Measurements from ENCODE around the gene ZNF605. TPM values are rescaled to one million over a fixed set of nuclear protein-coding genes. Genes with fewer than 3 reads are reported as not detected.
"Not testable (repeated sequence)": the region's sequence is repeated elsewhere in the genome, so short reads cannot be mapped to it uniquely, and the experiment has no call there.

Gene ZNF605
- total RNA-seq, 4 donors from 2014 or later: 4.5 to 21.3 (median 10.3) TPM

DNA sequence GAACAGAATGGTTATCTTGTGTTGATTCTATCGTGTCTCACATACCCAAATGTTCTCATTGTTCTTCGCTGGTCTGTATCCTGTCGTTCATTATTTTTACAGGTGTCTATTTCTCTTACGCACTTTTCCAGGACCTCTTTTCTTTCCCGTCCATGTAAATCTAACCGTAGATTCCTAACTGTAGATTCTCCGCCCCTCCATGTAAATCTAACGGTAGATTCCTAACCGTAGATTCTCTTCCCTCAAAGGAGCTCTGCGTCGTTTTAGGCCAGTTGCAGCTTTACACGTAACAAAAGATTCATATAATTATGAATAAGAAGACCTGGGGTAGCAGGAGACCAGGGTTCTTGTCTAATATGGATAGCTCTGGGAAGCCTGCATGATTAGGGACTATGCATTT, 9.7 kb upstream of the ZNF605 start:
- TF ChIP-seq, protein P1, sequence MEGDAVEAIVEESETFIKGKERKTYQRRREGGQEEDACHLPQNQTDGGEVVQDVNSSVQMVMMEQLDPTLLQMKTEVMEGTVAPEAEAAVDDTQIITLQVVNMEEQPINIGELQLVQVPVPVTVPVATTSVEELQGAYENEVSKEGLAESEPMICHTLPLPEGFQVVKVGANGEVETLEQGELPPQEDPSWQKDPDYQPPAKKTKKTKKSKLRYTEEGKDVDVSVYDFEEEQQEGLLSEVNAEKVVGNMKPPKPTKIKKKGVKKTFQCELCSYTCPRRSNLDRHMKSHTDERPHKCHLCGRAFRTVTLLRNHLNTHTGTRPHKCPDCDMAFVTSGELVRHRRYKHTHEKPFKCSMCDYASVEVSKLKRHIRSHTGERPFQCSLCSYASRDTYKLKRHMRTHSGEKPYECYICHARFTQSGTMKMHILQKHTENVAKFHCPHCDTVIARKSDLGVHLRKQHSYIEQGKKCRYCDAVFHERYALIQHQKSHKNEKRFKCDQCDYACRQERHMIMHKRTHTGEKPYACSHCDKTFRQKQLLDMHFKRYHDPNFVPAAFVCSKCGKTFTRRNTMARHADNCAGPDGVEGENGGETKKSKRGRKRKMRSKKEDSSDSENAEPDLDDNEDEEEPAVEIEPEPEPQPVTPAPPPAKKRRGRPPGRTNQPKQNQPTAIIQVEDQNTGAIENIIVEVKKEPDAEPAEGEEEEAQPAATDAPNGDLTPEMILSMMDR (IDR thresholded peaks at IDR 0.05): no peak
- TF ChIP-seq POLR2AphosphoS5 (IDR thresholded peaks at IDR 0.05) (no peak), EP300 (IDR thresholded peaks at IDR 0.05; ENCODE audit: low read depth) (no peak), POLR2A (IDR thresholded peaks at IDR 0.05) (no peak)
- in situ Hi-C loops (cut with MboI; ENCODE audit: low pct_ligation_motif_present in 1 of 4, low pct_unique_long_range_greater_than_20kb in 1 of 4, low sequenced_read_pairs in 3 of 4): no loop called here
- no peak for DNase-seq
- Histone ChIP-seq H3K9me3 (peaks cover 14 to 33% of the 10 kb centered on the region in 2 donors), H3K27ac (no peak overlapping the region), H3K36me3 (peaks cover 0 to 9% (median 3%) of the 10 kb centered on the region in 4 donors), H3K27me3 (no peaks in the 10 kb centered on the region), H3K4me1 (no peaks in the 10 kb centered on the region), H3K4me3 (no peak overlapping the region)
- 78 to 94% methylated on average over 11 to 12 of the region's 12 CpGs for WGBS, 2 donors (ENCODE audit: low coverage in 1 of 2)
- intact Hi-C loops (cut with DNase I; ENCODE audit: low total_unique reads): no loop called here

DNA sequence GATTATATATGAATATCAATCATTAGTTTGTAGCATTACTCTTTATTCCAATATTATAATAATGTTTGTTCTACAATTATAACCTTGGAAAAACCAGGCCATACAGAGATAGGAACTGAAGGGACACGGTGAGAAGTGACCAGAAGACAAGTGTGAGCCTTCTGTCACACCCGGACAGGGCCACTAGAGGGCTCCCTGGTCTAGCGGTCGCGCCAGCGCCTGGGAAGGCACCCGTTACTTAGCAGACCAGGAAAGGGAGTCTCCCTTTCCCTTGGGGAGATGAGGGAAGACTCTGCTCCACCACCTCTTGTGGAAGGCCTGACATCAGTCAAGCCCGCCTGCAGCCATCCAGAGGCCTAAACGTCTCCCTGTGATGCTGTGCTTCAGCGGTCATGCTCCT, 7.8 kb upstream of the ZNF605 start:
- H3K9me3 ChIP-seq: peaks cover 0 to 22% of the 10 kb centered on the region in 2 donors
- in situ Hi-C loops (cut with MboI; ENCODE audit: low pct_ligation_motif_present in 1 of 4, low pct_unique_long_range_greater_than_20kb in 1 of 4, low sequenced_read_pairs in 3 of 4); H3K36me3 ChIP-seq; intact Hi-C loops (cut with DNase I; ENCODE audit: low total_unique reads); H3K4me1 ChIP-seq; H3K27me3 ChIP-seq; H3K27ac ChIP-seq; H3K4me3 ChIP-seq; DNase-seq: not testable (repeated sequence)
- 77 to 89% methylated on average over 7 to 10 of the region's 10 CpGs for WGBS, 2 donors (ENCODE audit: low coverage in 1 of 2)
- TF ChIP-seq, protein P1 (IDR thresholded peaks at IDR 0.05): peak in 1 of 5 experiments; percentile 22

DNA sequence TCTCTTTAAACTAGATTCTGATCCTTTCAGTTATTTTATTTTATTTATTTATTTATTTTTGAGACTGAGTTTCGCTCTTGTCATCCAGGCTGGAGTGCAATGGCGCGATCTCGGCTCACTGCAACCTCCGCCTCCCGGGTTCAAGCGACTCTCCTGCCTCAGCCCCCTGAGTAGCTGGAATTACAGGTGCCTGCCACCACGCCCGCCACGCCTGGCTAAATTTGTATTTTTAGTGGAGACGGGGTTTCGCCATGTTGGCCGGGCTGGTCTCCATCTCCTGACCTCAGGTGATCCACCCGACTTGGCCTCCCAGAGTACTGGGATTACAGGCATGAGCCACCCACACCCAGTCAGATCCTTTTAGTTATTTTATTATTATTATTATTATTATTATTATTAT, 5.7 kb upstream of the ZNF605 start:
- H3K36me3 ChIP-seq; DNase-seq; in situ Hi-C loops (cut with MboI; ENCODE audit: low pct_ligation_motif_present in 1 of 4, low pct_unique_long_range_greater_than_20kb in 1 of 4, low sequenced_read_pairs in 3 of 4); intact Hi-C loops (cut with DNase I; ENCODE audit: low total_unique reads); H3K4me1 ChIP-seq; H3K4me3 ChIP-seq; H3K27me3 ChIP-seq; H3K27ac ChIP-seq: not testable (repeated sequence)
- WGBS, 2 donors (ENCODE audit: low coverage in 1 of 2): 98 to 100% methylated on average over 14 of the region's 14 CpGs
- H3K9me3 ChIP-seq: peaks cover 0 to 21% of the 10 kb centered on the region in 2 donors

DNA sequence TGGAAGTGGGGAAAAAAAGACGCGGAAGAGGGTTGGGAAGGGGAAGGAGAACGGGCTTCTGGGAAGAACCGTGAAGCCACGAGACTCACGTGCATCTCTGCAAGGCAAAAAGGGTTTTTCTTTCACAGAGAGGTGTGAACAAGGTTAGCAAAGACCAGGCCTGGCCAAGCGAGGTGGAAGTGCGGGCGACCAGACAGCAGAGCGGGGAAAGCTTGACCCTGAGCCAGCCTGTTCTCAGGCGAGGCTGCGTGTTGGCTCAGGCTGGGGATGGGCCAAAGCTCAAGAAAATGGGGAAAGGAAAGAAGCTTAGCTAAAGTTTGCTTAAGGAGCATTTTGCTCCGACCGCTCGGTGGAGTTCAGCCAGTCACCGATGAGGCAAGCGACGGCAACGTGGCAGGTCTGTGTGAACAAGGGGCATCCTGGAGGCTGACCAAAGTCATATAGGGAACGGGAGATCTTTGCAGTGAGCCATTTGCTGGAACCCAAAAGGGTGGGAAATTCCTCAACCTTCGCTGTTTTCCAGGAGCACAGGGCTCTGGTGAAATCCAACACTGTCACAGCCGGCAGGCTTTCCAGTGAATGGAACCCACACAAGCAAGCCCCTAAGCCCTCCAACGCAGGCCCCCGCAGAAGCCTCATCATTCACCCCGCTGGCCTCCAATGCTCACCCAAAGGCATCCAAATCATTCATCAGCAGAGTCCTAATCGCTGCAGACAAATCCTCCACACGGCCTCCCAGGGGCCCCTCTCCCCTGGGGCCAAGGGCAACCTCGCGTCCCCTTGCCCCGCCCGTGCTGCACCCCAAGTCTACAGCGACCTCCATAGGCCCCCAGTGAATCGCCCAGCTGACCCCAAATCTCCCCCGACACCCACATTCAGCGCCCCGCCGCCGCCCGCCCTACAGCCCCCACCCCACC, 754 bp downstream of the ZNF605 start:
- DNase-seq: peak; percentile 19
- WGBS, 2 donors (ENCODE audit: low coverage in 1 of 2): 26% methylated on average over 39 of the region's 39 CpGs; no CpG with 5 or more reads in 1 of the 2 donors
- no peaks in the 10 kb centered on the region for H3K27me3 ChIP-seq
- H3K36me3 ChIP-seq: no peaks in the 10 kb centered on the region
- in situ Hi-C loops (cut with MboI; ENCODE audit: low pct_ligation_motif_present in 1 of 4, low pct_unique_long_range_greater_than_20kb in 1 of 4, low sequenced_read_pairs in 3 of 4): no loop called here
- intact Hi-C loops (cut with DNase I; ENCODE audit: low total_unique reads): no loop called here
- peaks cover 0 to 9% of the 10 kb centered on the region in 2 donors for H3K9me3 ChIP-seq
- H3K27ac ChIP-seq: peak overlapping the region; percentile 88 to 96 (median 92)
- TF ChIP-seq EP300 (IDR thresholded peaks at IDR 0.05; ENCODE audit: low read depth): no peak
- TF ChIP-seq POLR2A (IDR thresholded peaks at IDR 0.05): no peak
- TF ChIP-seq, protein P1 (IDR thresholded peaks at IDR 0.05): no peak
- TF ChIP-seq POLR2AphosphoS5 (IDR thresholded peaks at IDR 0.05): no peak
- H3K4me1 ChIP-seq: peaks cover 4 to 12% (median 9%) of the 10 kb centered on the region in 4 donors
- peak overlapping the region; percentile 82 to 100 (median 87) for H3K4me3 ChIP-seq
